OCI-LY3 (cell line): ENCODE data around the gene AIG1.
"Not testable (repeated sequence)": the region's sequence is repeated elsewhere in the genome, so short reads cannot be mapped to it uniquely, and the experiment has no call there.

ENCODE experiments used
- H2AFZ ChIP-seq: fragments of 200-600, 300-600 bp; shearing (Covaris generic); 2 replicates; pipeline ENCODE4 v1.6.0; 2014; ENCODE audit warnings: antibody characterized with exemption, low read depth, low read length
- H3K27ac ChIP-seq: fragments of 200-600, 300-600 bp; sonication (generic); 2 replicates; pipeline ENCODE4 v1.5.1; 2014; ENCODE audit warnings: mild to moderate bottlenecking, low read length, moderate library complexity, mixed read lengths
- H3K27me3 ChIP-seq: fragments of 200-600, 300-600 bp; sonication (generic); 2 replicates; pipeline ENCODE4 v1.6.1; 2014; ENCODE audit warnings: low read depth, low read length, mixed read lengths
- H3K36me3 ChIP-seq: fragments of 200-600, 300-600 bp; sonication (generic); replicated peaks from 2 replicates; pipeline ENCODE3; 2014; ENCODE audit warnings: low read depth, low read length, mixed read lengths
- H3K4me1 ChIP-seq: fragments of 300-600, 200-600 bp; sonication (generic); 2 replicates; pipeline ENCODE4 v1.6.1; 2014; ENCODE audit warnings: low read length, mixed read lengths
- H3K4me2 ChIP-seq: fragments of 200-600, 300-600 bp; sonication (generic); 2 replicates; pipeline ENCODE4 v1.6.1; 2014; ENCODE audit warnings: low read length, mixed read lengths
- H3K4me3 ChIP-seq: fragments of 300-600, 200-600 bp; sonication (generic); 2 replicates; pipeline ENCODE4 v1.5.1; 2014; ENCODE audit warnings: antibody characterized with exemption, mild to moderate bottlenecking, low read length, moderate library complexity
- H3K79me2 ChIP-seq: fragments of 300-600, 200-600 bp; shearing (Covaris generic); 2 replicates; pipeline ENCODE4 v1.6.1; 2014; ENCODE audit warnings: mild to moderate bottlenecking, low read length, mixed read lengths
- H3K9ac ChIP-seq: fragments of 300-600, 200-600 bp; shearing (Covaris generic); 2 replicates; pipeline ENCODE4 v1.6.0; 2014; ENCODE audit warnings: mild to moderate bottlenecking, low read length, moderate library complexity
- H3K9me3 ChIP-seq: fragments of 200-600, 300-600 bp; shearing (Covaris generic); 2 replicates; pipeline ENCODE4 v1.6.1; 2014; ENCODE audit warnings: low read length, mixed read lengths; ENCODE audit not compliant: insufficient read depth
- H4K20me1 ChIP-seq: fragments of 200-600, 300-600 bp; sonication (generic); 2 replicates; pipeline ENCODE4 v1.6.1; 2016; ENCODE audit warnings: low read length, mixed read lengths; ENCODE audit not compliant: insufficient read depth
- EZH2phosphoT487 ChIP-seq: fragments of 200-600 bp; shearing (Covaris generic); IDR thresholded peaks from 2 replicates; pipeline ENCODE4 v1.6.1; 2018; ENCODE audit warnings: antibody characterized with exemption, mixed run types, low read depth
- TF ChIP-seq, protein P1 (sequence below): fragments of 200-600, 300-600 bp; sonication (generic); IDR thresholded peaks from 2 replicates; pipeline ENCODE4 v1.5.1; 2014; ENCODE audit warnings: antibody characterized with exemption, low read length, low read depth

Gene AIG1

DNA sequence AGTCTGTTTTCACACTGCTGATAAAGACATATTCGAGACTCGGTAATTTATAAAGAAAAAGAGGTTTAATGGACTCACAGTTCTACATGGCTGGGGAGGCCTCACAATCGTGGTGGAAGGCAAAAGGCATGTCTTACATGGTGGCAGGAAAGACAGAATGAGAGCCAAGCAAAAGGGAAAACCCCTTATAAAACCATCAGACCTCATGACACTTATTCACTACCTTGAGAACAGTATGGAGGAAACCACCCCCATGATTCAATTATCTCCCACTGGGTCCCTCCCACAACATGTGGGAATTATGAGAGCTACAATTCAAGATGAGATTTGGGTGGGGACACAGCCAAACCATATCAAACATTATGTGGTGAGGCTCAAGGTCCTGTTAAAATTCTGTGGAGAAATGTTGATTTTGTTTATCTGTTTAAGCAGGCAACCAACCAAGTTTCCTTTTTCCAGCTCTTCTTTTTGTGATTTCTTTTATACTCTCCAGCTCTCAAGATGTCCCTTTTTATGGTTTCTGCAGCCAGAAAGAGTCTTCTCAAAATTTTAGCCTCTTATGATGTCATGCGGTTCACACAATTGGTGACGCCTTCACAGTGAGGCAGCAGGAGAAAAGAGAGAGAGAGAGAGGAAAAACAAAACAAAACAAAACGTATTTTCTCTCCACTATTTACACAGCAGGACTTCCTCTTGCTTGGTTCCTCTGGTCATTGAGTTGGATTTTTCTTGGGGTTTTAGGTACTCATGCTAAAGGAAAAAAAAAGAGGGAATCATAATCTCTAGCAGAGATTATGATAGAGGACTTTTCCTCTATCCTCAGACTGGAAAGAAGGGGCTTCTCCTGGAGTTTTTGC, 18.0 kb downstream of the AIG1 start:
- H3K27ac ChIP-seq = no peak overlapping the region
- no peak overlapping the region for H2AFZ ChIP-seq
- no peak overlapping the region for H3K4me3 ChIP-seq
- H3K79me2 ChIP-seq = no peaks in the 10 kb centered on the region
- H3K36me3 ChIP-seq = no peaks in the 10 kb centered on the region
- H3K9me3 ChIP-seq = no peaks in the 10 kb centered on the region
- H3K4me2 ChIP-seq = no peak overlapping the region
- H4K20me1 ChIP-seq = no peaks in the 10 kb centered on the region
- no peaks in the 10 kb centered on the region for H3K27me3 ChIP-seq
- TF ChIP-seq, protein P1, sequence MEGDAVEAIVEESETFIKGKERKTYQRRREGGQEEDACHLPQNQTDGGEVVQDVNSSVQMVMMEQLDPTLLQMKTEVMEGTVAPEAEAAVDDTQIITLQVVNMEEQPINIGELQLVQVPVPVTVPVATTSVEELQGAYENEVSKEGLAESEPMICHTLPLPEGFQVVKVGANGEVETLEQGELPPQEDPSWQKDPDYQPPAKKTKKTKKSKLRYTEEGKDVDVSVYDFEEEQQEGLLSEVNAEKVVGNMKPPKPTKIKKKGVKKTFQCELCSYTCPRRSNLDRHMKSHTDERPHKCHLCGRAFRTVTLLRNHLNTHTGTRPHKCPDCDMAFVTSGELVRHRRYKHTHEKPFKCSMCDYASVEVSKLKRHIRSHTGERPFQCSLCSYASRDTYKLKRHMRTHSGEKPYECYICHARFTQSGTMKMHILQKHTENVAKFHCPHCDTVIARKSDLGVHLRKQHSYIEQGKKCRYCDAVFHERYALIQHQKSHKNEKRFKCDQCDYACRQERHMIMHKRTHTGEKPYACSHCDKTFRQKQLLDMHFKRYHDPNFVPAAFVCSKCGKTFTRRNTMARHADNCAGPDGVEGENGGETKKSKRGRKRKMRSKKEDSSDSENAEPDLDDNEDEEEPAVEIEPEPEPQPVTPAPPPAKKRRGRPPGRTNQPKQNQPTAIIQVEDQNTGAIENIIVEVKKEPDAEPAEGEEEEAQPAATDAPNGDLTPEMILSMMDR = no peak
- TF ChIP-seq EZH2phosphoT487 = no peak
- no peak overlapping the region for H3K9ac ChIP-seq
- H3K4me1 ChIP-seq = no peaks in the 10 kb centered on the region

- H3K9me3 ChIP-seq = no peaks in the 10 kb centered on the region
- no peak overlapping the region for H3K27ac ChIP-seq
- H4K20me1 ChIP-seq = no peaks in the 10 kb centered on the region
- no peaks in the 10 kb centered on the region for H3K27me3 ChIP-seq
- H3K79me2 ChIP-seq = no peaks in the 10 kb centered on the region
- no peak overlapping the region for H3K4me2 ChIP-seq
- H3K9ac ChIP-seq = no peak overlapping the region
- no peak overlapping the region for H2AFZ ChIP-seq
- H3K36me3 ChIP-seq = no peaks in the 10 kb centered on the region
- no peak overlapping the region for H3K4me3 ChIP-seq
- H3K4me1 ChIP-seq = no peaks in the 10 kb centered on the region
- TF ChIP-seq, protein P1 = no peak
- TF ChIP-seq EZH2phosphoT487 = no peak
Observed at GRCh38 chr6:143079325-143079640, 18.6 kb downstream of the AIG1 start.

- not testable (repeated sequence) for H3K27ac ChIP-seq, H3K9me3 ChIP-seq, H3K79me2 ChIP-seq
Observed at GRCh38 chr6:143082274-143082673, 21.6 kb downstream of the AIG1 start.

GRCh38 chr6:143084019-143084418, 23.3 kb downstream of the AIG1 start:
- not testable (repeated sequence) for H3K79me2 ChIP-seq, H3K9ac ChIP-seq, H3K27me3 ChIP-seq, H3K4me2 ChIP-seq, H3K36me3 ChIP-seq, H3K9me3 ChIP-seq, H3K27ac ChIP-seq, H3K4me3 ChIP-seq, H4K20me1 ChIP-seq, H2AFZ ChIP-seq, H3K4me1 ChIP-seq

More at GRCh38 chr6:143082274-143082673, 21.6 kb downstream of the AIG1 start:
- not testable (repeated sequence) for H3K4me1 ChIP-seq, H3K4me2 ChIP-seq, H3K36me3 ChIP-seq, H3K4me3 ChIP-seq, H3K9ac ChIP-seq, H3K27me3 ChIP-seq, H2AFZ ChIP-seq, H4K20me1 ChIP-seq

DNA sequence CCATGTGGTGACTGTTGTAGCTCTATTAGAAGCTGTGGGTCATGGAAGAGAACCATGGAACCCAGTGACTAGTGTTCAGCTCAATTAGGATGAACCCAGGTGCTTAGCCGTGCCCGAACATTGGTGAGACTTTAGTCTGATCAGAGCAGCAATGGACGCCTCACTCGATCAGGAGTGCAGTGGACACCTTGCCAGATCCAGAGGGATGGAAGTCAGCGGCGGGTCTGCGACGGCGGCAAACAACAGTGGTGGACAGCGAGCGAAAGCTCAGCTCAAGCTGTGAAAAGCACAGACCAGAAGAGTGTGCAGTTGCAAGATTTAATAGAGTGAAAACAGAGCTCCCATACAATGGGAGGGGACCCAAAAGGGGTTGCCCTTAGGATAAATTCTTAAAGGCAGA, 26.6 kb downstream of the AIG1 start:
- H3K27ac ChIP-seq, H3K4me2 ChIP-seq: not testable (repeated sequence)

More for the DNA sequence above, 26.6 kb downstream of the AIG1 start:
- not testable (repeated sequence) for H3K4me3 ChIP-seq, H3K9me3 ChIP-seq, H3K9ac ChIP-seq, H3K27me3 ChIP-seq, H2AFZ ChIP-seq, H4K20me1 ChIP-seq, H3K79me2 ChIP-seq, H3K36me3 ChIP-seq, H3K4me1 ChIP-seq
